GM18526 (cell line): ENCODE results near the gene OR10H1.

Experiments
- POLR2A ChIP-seq: IDR thresholded peaks from 3 replicates; pipeline ENCODE4 v1.6.1; 2011; ENCODE audit not compliant: insufficient read length; ENCODE audit errors: extremely low read depth

OR10H1 gene

GRCh38 chr19:15815306-15815705 lies at the start of gene OR10H1:
OR10H1 (minus strand) TSS chr19:15815664; CDS start chr19:15808037, 7,627 bp downstream.
- no peak for TF ChIP-seq POLR2A

- no peak for TF ChIP-seq POLR2A
Observed at GRCh38 chr19:15864824-15865223, 49.4 kb upstream of the OR10H1 start.

- no peak for TF ChIP-seq POLR2A
Observed at GRCh38 chr19:15863272-15863671, 47.8 kb upstream of the OR10H1 start.

- TF ChIP-seq POLR2A, result no peak
Observed at GRCh38 chr19:15862444-15862843, 47.0 kb upstream of the OR10H1 start.

GRCh38 chr19:15860522-15860921 lies 45.1 kb upstream of the OR10H1 start:
- no peak for TF ChIP-seq POLR2A

- no peak for TF ChIP-seq POLR2A
Observed at GRCh38 chr19:15859187-15859586, 43.7 kb upstream of the OR10H1 start.

- TF ChIP-seq POLR2A, result no peak
Observed at GRCh38 chr19:15850385-15850784, 34.9 kb upstream of the OR10H1 start.

- no peak for TF ChIP-seq POLR2A
Observed at GRCh38 chr19:15846923-15847322, 31.5 kb upstream of the OR10H1 start.

GRCh38 chr19:15843203-15843893 lies 27.9 kb upstream of the OR10H1 start:
- no peak for TF ChIP-seq POLR2A

- no peak for TF ChIP-seq POLR2A
Observed at GRCh38 chr19:15841875-15842569, 26.6 kb upstream of the OR10H1 start.

GRCh38 chr19:15840833-15841232 lies 25.4 kb upstream of the OR10H1 start:
- no peak for TF ChIP-seq POLR2A

GRCh38 chr19:15838351-15838750 lies 22.9 kb upstream of the OR10H1 start:
- no peak for TF ChIP-seq POLR2A

GRCh38 chr19:15837221-15837731 lies 21.8 kb upstream of the OR10H1 start:
- TF ChIP-seq POLR2A, result no peak

GRCh38 chr19:15836330-15837220 lies 21.1 kb upstream of the OR10H1 start:
- peak; percentile 86 for TF ChIP-seq POLR2A

- TF ChIP-seq POLR2A, result no peak
Observed at GRCh38 chr19:15831626-15832025, 16.2 kb upstream of the OR10H1 start.
